SK-N-SH (cell line): ENCODE measurements around the gene EPO.
A peak's percentile ranks its signal among the peaks of the same experiment; 100 is the strongest.

Experiments
- CHD2 ChIP-seq: fragments of 150-350 bp; IDR thresholded peaks from 2 replicates; pipeline ENCODE4 v1.6.1; 2018; ENCODE audit warnings: low read length; ENCODE audit not compliant: partially characterized antibody
- ELF1 ChIP-seq: IDR thresholded peaks from 2 replicates; pipeline ENCODE4 v1.4.0; 2012
- EP300 ChIP-seq, 2 experiments: IDR thresholded peaks; 2 replicates each; pipeline versions ENCODE4 v1.4.0 to v1.6.1; 2012; ENCODE audit warnings: borderline replicate concordance in 1 of 2, low read depth in 1 of 2, low read length in 1 of 2
- EZH2phosphoT487 ChIP-seq: fragments of 200-600 bp; sonication (generic); IDR thresholded peaks from 2 replicates; pipeline ENCODE4 v1.6.1; 2017; ENCODE audit warnings: low read depth, mixed run types, mild to moderate bottlenecking, antibody characterized with exemption, moderate library complexity, borderline replicate concordance
- FOXJ3 ChIP-seq: sonication (generic); formaldehyde crosslinking; IDR thresholded peaks from 2 replicates; pipeline ENCODE4 v1.5.1; 2020; ENCODE audit warnings: mild to moderate bottlenecking, missing genetic modification reagents
- GABPA ChIP-seq: IDR thresholded peaks from 2 replicates; pipeline ENCODE4 v1.4.0; 2012; ENCODE audit warnings: low read depth, mild to moderate bottlenecking
- POLR2AphosphoS5 ChIP-seq: IDR thresholded peaks from 2 replicates; pipeline ENCODE4 v1.6.1; 2012; ENCODE audit warnings: low read depth, low read length
- RFX5 ChIP-seq: IDR thresholded peaks from 2 replicates; pipeline ENCODE4 v1.6.1; 2012; ENCODE audit warnings: mild to moderate bottlenecking, improper control_type of control experiment, low read length
- SIN3A ChIP-seq: IDR thresholded peaks from 2 replicates; pipeline ENCODE4 v1.6.1; 2012; ENCODE audit warnings: low read depth, mild to moderate bottlenecking, low read length, moderate library complexity, borderline replicate concordance
- SMC3 ChIP-seq: IDR thresholded peaks from 2 replicates; pipeline ENCODE4 v1.6.1; 2012; ENCODE audit warnings: low read depth, low read length, improper control_type of control experiment
- TAF1 ChIP-seq: IDR thresholded peaks from 2 replicates; pipeline ENCODE4 v1.6.1; 2012; ENCODE audit warnings: low read depth, mild to moderate bottlenecking, low read length, moderate library complexity, borderline replicate concordance
- TCF12 ChIP-seq: IDR thresholded peaks from 2 replicates; pipeline ENCODE4 v1.4.0; 2012
- TF ChIP-seq, protein P1 (sequence below): fragments of 200-600 bp; sonication (generic); IDR thresholded peaks from 2 replicates; pipeline ENCODE4 v1.6.1; 2017; ENCODE audit warnings: antibody characterized with exemption, mild to moderate bottlenecking, moderate library complexity
- TF ChIP-seq, protein P2 (sequence below): IDR thresholded peaks from 2 replicates; pipeline ENCODE4 v1.6.1; 2012; ENCODE audit warnings: mild to moderate bottlenecking, low read depth, low read length, moderate library complexity

GRCh38 chr7:100673302-100673941, 46.8 kb upstream of the EPO start, which contains the start of gene GNB2:
- TF ChIP-seq, protein P1, sequence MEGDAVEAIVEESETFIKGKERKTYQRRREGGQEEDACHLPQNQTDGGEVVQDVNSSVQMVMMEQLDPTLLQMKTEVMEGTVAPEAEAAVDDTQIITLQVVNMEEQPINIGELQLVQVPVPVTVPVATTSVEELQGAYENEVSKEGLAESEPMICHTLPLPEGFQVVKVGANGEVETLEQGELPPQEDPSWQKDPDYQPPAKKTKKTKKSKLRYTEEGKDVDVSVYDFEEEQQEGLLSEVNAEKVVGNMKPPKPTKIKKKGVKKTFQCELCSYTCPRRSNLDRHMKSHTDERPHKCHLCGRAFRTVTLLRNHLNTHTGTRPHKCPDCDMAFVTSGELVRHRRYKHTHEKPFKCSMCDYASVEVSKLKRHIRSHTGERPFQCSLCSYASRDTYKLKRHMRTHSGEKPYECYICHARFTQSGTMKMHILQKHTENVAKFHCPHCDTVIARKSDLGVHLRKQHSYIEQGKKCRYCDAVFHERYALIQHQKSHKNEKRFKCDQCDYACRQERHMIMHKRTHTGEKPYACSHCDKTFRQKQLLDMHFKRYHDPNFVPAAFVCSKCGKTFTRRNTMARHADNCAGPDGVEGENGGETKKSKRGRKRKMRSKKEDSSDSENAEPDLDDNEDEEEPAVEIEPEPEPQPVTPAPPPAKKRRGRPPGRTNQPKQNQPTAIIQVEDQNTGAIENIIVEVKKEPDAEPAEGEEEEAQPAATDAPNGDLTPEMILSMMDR = no peak
- peak; percentile 75; the same call in 1 of the 2 replicates for TF ChIP-seq SIN3A
- no peak for TF ChIP-seq FOXJ3 (CRISPR knock-in tag)
- TF ChIP-seq SMC3 = no peak
- no peak for TF ChIP-seq GABPA
- TF ChIP-seq EZH2phosphoT487 = no peak
- TF ChIP-seq TAF1 = peak; percentile 95
- no peak for TF ChIP-seq RFX5
- TF ChIP-seq POLR2AphosphoS5 = peak; percentile 66
- peak; percentile 97 for TF ChIP-seq CHD2
- TF ChIP-seq EP300 (IDR thresholded peaks at IDR 0.05; ENCODE audit: borderline replicate concordance in 1 of 2, low read depth in 1 of 2, low read length in 1 of 2) = peak in 1 of 2 experiments; percentile 84; a peak in 2 of 4 replicates
- TF ChIP-seq TCF12 = no peak; the same call in 1 of the 2 replicates
- 0 out of 2 replicates have a peak, but pooled peaks have one; percentile 45 for TF ChIP-seq ELF1
- TF ChIP-seq, protein P2, sequence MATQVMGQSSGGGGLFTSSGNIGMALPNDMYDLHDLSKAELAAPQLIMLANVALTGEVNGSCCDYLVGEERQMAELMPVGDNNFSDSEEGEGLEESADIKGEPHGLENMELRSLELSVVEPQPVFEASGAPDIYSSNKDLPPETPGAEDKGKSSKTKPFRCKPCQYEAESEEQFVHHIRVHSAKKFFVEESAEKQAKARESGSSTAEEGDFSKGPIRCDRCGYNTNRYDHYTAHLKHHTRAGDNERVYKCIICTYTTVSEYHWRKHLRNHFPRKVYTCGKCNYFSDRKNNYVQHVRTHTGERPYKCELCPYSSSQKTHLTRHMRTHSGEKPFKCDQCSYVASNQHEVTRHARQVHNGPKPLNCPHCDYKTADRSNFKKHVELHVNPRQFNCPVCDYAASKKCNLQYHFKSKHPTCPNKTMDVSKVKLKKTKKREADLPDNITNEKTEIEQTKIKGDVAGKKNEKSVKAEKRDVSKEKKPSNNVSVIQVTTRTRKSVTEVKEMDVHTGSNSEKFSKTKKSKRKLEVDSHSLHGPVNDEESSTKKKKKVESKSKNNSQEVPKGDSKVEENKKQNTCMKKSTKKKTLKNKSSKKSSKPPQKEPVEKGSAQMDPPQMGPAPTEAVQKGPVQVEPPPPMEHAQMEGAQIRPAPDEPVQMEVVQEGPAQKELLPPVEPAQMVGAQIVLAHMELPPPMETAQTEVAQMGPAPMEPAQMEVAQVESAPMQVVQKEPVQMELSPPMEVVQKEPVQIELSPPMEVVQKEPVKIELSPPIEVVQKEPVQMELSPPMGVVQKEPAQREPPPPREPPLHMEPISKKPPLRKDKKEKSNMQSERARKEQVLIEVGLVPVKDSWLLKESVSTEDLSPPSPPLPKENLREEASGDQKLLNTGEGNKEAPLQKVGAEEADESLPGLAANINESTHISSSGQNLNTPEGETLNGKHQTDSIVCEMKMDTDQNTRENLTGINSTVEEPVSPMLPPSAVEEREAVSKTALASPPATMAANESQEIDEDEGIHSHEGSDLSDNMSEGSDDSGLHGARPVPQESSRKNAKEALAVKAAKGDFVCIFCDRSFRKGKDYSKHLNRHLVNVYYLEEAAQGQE = 0 out of 2 replicates have a peak, but pooled peaks have one; percentile 34
